ENCODE measurements around the gene IL1F10. TPM values are rescaled to one million over a fixed set of nuclear protein-coding genes. Genes with fewer than 3 reads are reported as not detected.

Gene IL1F10
- total and polyA plus RNA-seq, 2 of the 13 experiments (the other 11 are each of a cell fraction or from before 2014, with no cell fraction given) = not detected

- TF ChIP-seq ATRX (CRISPR knock-in tag; IDR thresholded peaks at IDR 0.05; ENCODE audit: borderline replicate concordance) (no peak), MLXIP (CRISPR knock-in tag; IDR thresholded peaks at IDR 0.05; ENCODE audit: borderline replicate concordance) (no peak), KMT2A (CRISPR knock-in tag; IDR thresholded peaks at IDR 0.05) (no peak), ZNF512B (CRISPR knock-in tag; IDR thresholded peaks at IDR 0.05; ENCODE audit: borderline replicate concordance) (no peak), PCBP1 (IDR thresholded peaks at IDR 0.05; ENCODE audit: borderline replicate concordance, low read depth, low read length) (no peak), RFX1 (IDR thresholded peaks at IDR 0.05) (no peak), HNRNPLL (IDR thresholded peaks at IDR 0.05; ENCODE audit: low read depth, low read length, poor library complexity, severe bottlenecking) (no peak), FOXC1 (CRISPR knock-in tag; IDR thresholded peaks at IDR 0.05; ENCODE audit: borderline replicate concordance) (peak; percentile 23; the same call in 1 of the 2 replicates), FOXK2 (IDR thresholded peaks at IDR 0.05) (no peak), ZNF331 (CRISPR knock-in tag; IDR thresholded peaks at IDR 0.05) (peak; percentile 61), ONECUT2 (CRISPR knock-in tag; IDR thresholded peaks at IDR 0.05) (peak; percentile 26; the same call in 1 of the 2 replicates), ZNF12 (CRISPR knock-in tag; IDR thresholded peaks at IDR 0.05) (no peak; the same call in 1 of the 2 replicates), ZNF180 (CRISPR knock-in tag; IDR thresholded peaks at IDR 0.05; ENCODE audit: borderline replicate concordance, low read depth) (no peak), ZNF234 (CRISPR knock-in tag; conservative IDR thresholded peaks at IDR 0.05) (no peak), CHD4 (IDR thresholded peaks at IDR 0.05; ENCODE audit: borderline replicate concordance, low read length) (no peak), SP4 (CRISPR knock-in tag; IDR thresholded peaks at IDR 0.05) (no peak), ZNF431 (CRISPR knock-in tag; IDR thresholded peaks at IDR 0.05; ENCODE audit: borderline replicate concordance, low read depth) (no peak), ZNF510 (CRISPR knock-in tag; IDR thresholded peaks at IDR 0.05; ENCODE audit: low read depth) (no peak), ZNF775 (CRISPR knock-in tag; IDR thresholded peaks at IDR 0.05; ENCODE audit: borderline replicate concordance) (no peak), MYC (CRISPR knock-in tag; IDR thresholded peaks at IDR 0.05; ENCODE audit: borderline replicate concordance) (no peak), NFATC3 (CRISPR knock-in tag; IDR thresholded peaks at IDR 0.05) (no peak), CAMTA2 (CRISPR knock-in tag; IDR thresholded peaks at IDR 0.05; ENCODE audit: borderline replicate concordance) (no peak), ZNF143 (CRISPR knock-in tag; IDR thresholded peaks at IDR 0.05) (no peak)
Observed at GRCh38 chr2:113088213-113088992, 20.6 kb downstream of the IL1F10 start (continued).

Measured in HepG2 (cell line).